Endothelial cell (in vitro differentiated cells): ENCODE results near the gene FBXL13. TPM values are rescaled to one million over a fixed set of nuclear protein-coding genes. Genes with fewer than 3 reads are reported as not detected.

Experiments
- DNase-seq: peaks from one replicate; pipeline ENCODE4 v3.0.0; 2021; ENCODE audit warnings: low spot score
- H3K27ac Mint-ChIP-seq: one replicate; pipeline ENCODE4 v1.8.0; 2021; ENCODE audit warnings: mixed read lengths, inconsistent platforms; ENCODE audit not compliant: unreplicated experiment
- H3K27me3 Mint-ChIP-seq: one replicate; pipeline ENCODE4 v1.8.0; 2021; ENCODE audit warnings: mild to moderate bottlenecking, moderate library complexity, mixed read lengths, inconsistent platforms; ENCODE audit not compliant: unreplicated experiment
- H3K36me3 Mint-ChIP-seq: one replicate; pipeline ENCODE4 v1.8.0; 2021; ENCODE audit warnings: mild to moderate bottlenecking, low read depth, mixed read lengths, inconsistent platforms; ENCODE audit not compliant: unreplicated experiment
- H3K4me1 Mint-ChIP-seq: one replicate; pipeline ENCODE4 v1.8.0; 2021; ENCODE audit warnings: mild to moderate bottlenecking, mixed read lengths, inconsistent platforms; ENCODE audit not compliant: unreplicated experiment
- H3K4me3 Mint-ChIP-seq: one replicate; pipeline ENCODE4 v1.8.0; 2021; ENCODE audit warnings: mild to moderate bottlenecking, mixed read lengths, inconsistent platforms; ENCODE audit not compliant: unreplicated experiment
- H3K9me3 Mint-ChIP-seq: one replicate; pipeline ENCODE4 v1.8.0; 2021; ENCODE audit warnings: mixed read lengths, inconsistent platforms; ENCODE audit not compliant: unreplicated experiment
- total RNA-seq: library from RNA; stranded (reverse); fragmentation: NEBNext Ultra II Directional; extraction: Animal tissue kit (Norgen Biotek cat#: 25700); gene quantifications from one replicate; pipeline ENCODE4 v1.2.1, GENCODE V29; 2021; ENCODE audit not compliant: unreplicated experiment
- TF ChIP-seq, protein P1 (sequence below): fragments of 200-600 bp; sonication (generic); IDR thresholded peaks from one replicate; pipeline ENCODE4 v1.5.0; 2021; ENCODE audit warnings: antibody characterized with exemption; ENCODE audit not compliant: unreplicated experiment

Gene FBXL13
- total RNA-seq, 1 donor from 2014 or later, result 3.4 TPM

DNA sequence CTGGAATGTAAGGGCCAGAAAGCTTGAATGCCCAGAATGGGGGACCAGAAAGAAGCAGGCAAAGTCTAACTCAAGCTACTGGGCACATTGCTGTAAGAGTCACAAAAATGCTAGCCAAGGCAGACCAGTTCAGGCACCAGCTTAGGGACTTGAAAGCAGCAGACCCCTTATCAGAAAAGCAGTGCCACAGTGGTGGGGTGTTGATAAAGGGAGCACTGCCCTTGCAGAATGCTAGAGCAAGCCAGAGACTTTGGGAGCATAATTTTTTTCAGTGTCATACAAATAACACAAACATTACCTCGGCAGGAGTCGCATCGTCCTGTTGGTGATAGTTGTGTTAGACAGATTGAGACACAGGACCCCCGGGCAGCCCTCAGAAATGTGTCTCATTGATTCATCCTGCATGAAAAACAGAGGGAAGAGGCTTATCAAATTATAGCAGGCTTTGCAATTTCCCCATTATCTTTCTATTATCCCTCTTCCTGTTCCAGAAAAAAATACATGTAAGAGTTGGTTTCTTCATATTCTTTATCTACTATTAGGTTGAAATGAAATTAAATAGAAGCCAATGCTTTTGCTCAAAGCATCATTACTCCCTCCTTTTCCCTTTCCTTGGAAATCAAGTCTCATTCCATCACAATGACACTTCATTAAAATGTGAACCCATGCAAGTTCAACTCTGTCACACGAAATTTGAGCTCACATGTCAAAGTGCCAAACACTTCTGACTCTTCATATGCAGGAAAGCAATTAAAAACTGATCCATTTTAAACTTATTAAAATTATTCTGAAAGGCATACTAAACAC lies 148.4 kb downstream of the FBXL13 start:
- no peak for DNase-seq
- no peaks in the 10 kb centered on the region for H3K27me3 Mint-ChIP-seq
- no peaks in the 10 kb centered on the region for H3K36me3 Mint-ChIP-seq
- no peak overlapping the region for H3K4me3 Mint-ChIP-seq
- H3K27ac Mint-ChIP-seq, result no peak overlapping the region
- H3K4me1 Mint-ChIP-seq, result peaks cover 4% of the 10 kb centered on the region
- no peaks in the 10 kb centered on the region for H3K9me3 Mint-ChIP-seq
- TF ChIP-seq, protein P1, sequence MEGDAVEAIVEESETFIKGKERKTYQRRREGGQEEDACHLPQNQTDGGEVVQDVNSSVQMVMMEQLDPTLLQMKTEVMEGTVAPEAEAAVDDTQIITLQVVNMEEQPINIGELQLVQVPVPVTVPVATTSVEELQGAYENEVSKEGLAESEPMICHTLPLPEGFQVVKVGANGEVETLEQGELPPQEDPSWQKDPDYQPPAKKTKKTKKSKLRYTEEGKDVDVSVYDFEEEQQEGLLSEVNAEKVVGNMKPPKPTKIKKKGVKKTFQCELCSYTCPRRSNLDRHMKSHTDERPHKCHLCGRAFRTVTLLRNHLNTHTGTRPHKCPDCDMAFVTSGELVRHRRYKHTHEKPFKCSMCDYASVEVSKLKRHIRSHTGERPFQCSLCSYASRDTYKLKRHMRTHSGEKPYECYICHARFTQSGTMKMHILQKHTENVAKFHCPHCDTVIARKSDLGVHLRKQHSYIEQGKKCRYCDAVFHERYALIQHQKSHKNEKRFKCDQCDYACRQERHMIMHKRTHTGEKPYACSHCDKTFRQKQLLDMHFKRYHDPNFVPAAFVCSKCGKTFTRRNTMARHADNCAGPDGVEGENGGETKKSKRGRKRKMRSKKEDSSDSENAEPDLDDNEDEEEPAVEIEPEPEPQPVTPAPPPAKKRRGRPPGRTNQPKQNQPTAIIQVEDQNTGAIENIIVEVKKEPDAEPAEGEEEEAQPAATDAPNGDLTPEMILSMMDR, result no peak

DNA sequence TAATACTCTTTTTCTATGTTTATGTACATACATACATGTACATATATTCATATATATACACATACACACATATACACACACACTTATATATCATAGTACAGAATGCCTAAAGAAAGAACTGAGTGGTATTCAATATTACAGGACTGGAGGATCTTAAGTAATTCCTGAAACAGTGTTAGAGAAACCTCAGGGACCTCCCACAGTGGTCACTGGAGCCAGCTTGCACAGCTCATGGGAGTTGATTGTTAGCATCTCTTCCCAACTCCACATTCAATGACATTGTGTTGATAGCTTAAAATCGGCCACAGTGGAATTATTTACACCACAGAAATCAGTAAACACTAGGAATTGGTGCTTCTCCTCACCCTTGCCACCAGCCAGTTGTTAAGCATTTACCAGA lies 155.8 kb downstream of the FBXL13 start:
- no peaks in the 10 kb centered on the region for H3K9me3 Mint-ChIP-seq
- TF ChIP-seq, protein P1, result no peak
- no peak overlapping the region for H3K4me3 Mint-ChIP-seq
- H3K27ac Mint-ChIP-seq, result no peak overlapping the region
- no peaks in the 10 kb centered on the region for H3K27me3 Mint-ChIP-seq
- no peaks in the 10 kb centered on the region for H3K36me3 Mint-ChIP-seq
- no peak for DNase-seq
- no peaks in the 10 kb centered on the region for H3K4me1 Mint-ChIP-seq

DNA sequence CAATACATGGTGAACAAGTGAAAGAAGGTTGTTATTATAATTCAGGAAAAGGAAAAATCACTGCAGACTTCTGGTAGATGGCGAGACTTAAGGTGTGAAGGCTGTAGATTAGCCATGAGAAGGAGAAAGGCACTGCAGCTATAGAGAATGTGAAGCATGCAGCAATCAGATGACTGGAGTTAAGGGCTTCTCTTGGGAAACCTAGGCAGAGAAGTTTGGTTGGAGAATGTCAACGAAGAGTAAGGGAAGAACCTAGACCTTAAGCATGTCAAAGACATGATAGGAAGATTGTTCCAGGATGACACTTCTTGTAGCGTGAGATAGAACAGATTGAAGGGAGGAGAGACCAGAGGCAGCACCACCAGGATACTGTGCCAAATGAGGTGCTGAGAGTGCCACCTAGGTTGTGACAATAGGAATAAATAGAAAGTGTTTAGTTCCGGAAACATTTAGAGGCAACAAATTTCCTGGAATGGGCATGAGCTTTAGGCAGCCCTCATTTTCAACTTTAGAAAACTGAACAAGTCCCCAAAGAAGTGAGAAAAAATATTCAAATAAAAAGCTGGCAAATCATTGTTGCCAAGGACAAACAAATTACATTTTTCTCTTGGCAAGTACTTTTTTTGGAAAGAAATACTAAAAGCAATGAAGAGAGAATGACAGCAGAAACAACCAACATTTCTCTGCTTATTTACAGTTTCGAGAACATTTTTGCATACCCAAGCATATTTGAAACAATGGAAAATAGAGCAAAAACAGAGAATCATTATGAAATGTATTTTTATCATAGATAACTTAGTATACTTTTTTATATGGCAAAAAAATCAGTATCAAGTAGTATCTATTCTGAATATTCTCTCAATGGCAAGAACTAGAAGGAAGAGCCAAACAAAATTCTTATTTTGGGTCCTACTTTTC lies 156.9 kb downstream of the FBXL13 start:
- Mint-ChIP-seq H3K4me1 (peaks cover 3% of the 10 kb centered on the region), H3K4me3 (no peak overlapping the region), H3K27ac (no peak overlapping the region), H3K27me3 (no peaks in the 10 kb centered on the region), H3K9me3 (no peaks in the 10 kb centered on the region), H3K36me3 (no peaks in the 10 kb centered on the region)
- TF ChIP-seq, protein P1, result no peak
- DNase-seq, result no peak

DNA sequence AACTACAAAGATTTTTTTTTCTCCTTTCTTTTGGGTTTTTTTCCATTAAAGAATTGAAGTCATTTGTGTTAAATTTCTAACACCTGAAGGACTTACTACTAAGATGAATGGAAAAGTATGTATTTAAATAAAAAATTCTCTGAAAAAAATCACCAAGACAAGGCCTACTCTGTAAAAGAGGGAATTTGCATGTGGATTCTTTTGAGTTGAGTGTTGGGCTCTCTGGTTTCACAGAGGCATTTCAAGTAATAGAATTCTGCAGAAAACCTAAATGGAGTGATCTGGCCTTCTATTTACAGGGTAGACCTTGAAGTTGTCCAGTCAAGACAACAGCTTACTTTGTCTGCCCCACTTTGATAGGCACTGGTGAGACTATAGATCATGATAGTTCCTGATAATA lies 157.7 kb downstream of the FBXL13 start:
- TF ChIP-seq, protein P1, result no peak
- Mint-ChIP-seq H3K4me3 (no peak overlapping the region), H3K9me3 (no peaks in the 10 kb centered on the region), H3K27ac (no peak overlapping the region), H3K36me3 (no peaks in the 10 kb centered on the region), H3K27me3 (no peaks in the 10 kb centered on the region), H3K4me1 (peaks cover 10% of the 10 kb centered on the region)
- DNase-seq, result no peak
